ENCODE results near the gene VPS37B. TPM values are rescaled to one million over a fixed set of nuclear protein-coding genes. Genes with fewer than 3 reads are reported as not detected.

Gene VPS37B
- total and polyA plus RNA-seq, 10 of the 15 experiments (the other 5 are each of a cell fraction or from before 2014, with no cell fraction given), result 0.66 to 68.6 (median 39.6) TPM

DNA sequence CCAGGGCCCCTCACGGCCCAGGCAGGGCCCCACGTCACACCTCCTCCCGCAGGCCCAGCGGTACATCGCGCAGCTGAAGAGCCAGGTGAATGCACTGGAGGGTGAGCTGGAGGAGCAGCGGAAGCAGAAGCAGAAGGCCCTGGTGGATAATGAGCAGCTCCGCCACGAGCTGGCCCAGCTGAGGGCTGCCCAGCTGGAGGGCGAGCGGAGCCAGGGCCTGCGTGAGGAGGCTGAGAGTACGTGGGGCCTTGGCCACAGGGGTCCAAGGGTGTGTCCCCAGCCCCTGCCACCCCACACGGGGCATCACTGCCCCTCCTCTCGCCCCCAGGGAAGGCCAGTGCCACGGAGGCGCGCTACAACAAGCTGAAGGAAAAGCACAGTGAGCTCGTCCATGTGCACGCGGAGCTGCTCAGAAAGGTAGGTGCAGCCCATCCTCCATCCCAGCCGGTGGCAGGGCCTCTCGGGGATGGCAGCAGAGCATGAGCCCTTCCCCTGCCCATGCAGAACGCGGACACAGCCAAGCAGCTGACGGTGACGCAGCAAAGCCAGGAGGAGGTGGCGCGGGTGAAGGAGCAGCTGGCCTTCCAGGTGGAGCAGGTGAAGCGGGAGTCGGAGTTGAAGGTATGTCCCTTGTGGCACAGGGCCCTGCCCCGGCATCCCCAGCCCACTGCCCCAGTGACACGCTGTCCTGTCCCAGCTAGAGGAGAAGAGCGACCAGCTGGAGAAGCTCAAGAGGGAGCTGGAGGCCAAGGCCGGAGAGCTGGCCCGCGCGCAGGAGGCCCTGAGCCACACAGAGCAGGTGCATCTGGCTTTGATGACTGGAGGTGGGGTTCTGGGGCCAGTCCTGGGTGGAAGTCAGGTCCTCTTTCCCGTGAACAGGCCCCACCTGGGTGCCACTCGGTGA is 39.7 kb downstream of the VPS37B start:
- Histone ChIP-seq H3K4me1 (ENCODE audit: control insufficient read depth, insufficient read depth, low read length) (no peaks in the 10 kb centered on the region), H3K9me3 (replicated peaks; ENCODE audit: control insufficient read depth, insufficient read depth, low read length) (no peaks in the 10 kb centered on the region), H3K9ac (ENCODE audit: control insufficient read depth, insufficient read depth, low read length) (no peak overlapping the region), H3K79me2 (ENCODE audit: control insufficient read depth, insufficient read depth, low read length) (no peaks in the 10 kb centered on the region), H2AFZ (ENCODE audit: control insufficient read depth, low read depth, low read length) (no peak overlapping the region), H3K4me3 (no peak overlapping the region), H4K20me1 (ENCODE audit: control insufficient read depth, insufficient read depth) (no peaks in the 10 kb centered on the region), H3K4me2 (ENCODE audit: control insufficient read depth, insufficient read depth) (no peak overlapping the region), H3K36me3 (ENCODE audit: control insufficient read depth in 2 of 2, insufficient read depth in 2 of 2, low read length in 1 of 2) (peaks cover 0 to 5% of the 10 kb centered on the region in 2 experiments; a peak in 2 of 4 replicates), H3K27me3 (replicated peaks in 1 of 2; ENCODE audit: control insufficient read depth in 2 of 2, insufficient read depth in 2 of 2, low read length in 1 of 2) (no peaks in the 10 kb centered on the region; a peak in 1 of 4 replicates), H3K27ac (ENCODE audit: control insufficient read depth, insufficient read depth) (no peak overlapping the region)
- FAIRE-seq (no peak), DNase-seq (ENCODE audit: low read depth, low spot score) (no peak), ATAC-seq (no peak)
- no TSS peak for BruUV-seq (replicated peaks)
- in situ Hi-C loops (cut with MboI) (loop anchor here (5.0 to 25.0 kb wide), 2 partner anchors 96 to 381 kb away; partner anchors contain the start of genes MPHOSPH9 and MTRFR), intact Hi-C loops (cut with micrococcal nuclease; ENCODE audit: unreplicated experiment) (no loop called here)
- POLR2A ChIA-PET, result no interaction called here
- TF ChIP-seq SPI1 (IDR thresholded peaks at IDR 0.05; ENCODE audit: borderline replicate concordance, insufficient read depth, low read depth, low read length), result no peak
- SMC1A ChIA-PET (ENCODE audit: uncharacterized antibody, unreplicated experiment), result interaction anchor here (0.8 kb wide), 1 partner anchor 62 kb away, joined by 3 read pairs; no protein-coding TSS in a partner anchor
- CTCF ChIA-PET, result interaction anchor here (2.0 to 7.4 kb wide), 2 partner anchors 63 to 97 kb away, joined by 8 to 127 read pairs; no protein-coding TSS in a partner anchor
- WGBS (ENCODE audit: insufficient coverage, insufficient replicate concordance, low lambda C conversion rate, missing lambda C conversion rate), result 84% methylated on average over 35 of the region's 40 CpGs
- RAD21 ChIA-PET (ENCODE audit: unreplicated experiment), result interaction anchor here (0.7 to 6.9 kb wide), 3 partner anchors 62 to 98 kb away, joined by 3 to 72 read pairs (median 5); no protein-coding TSS in a partner anchor

- DNase-seq (ENCODE audit: low read depth, low spot score), result no peak
- no peaks in the 10 kb centered on the region for H3K79me2 ChIP-seq (ENCODE audit: control insufficient read depth, insufficient read depth, low read length)
- RAD21 ChIA-PET (ENCODE audit: unreplicated experiment), result interaction anchor here (1.0 to 6.9 kb wide), 2 partner anchors 61 to 99 kb away, joined by 5 to 72 read pairs; no protein-coding TSS in a partner anchor
- H2AFZ ChIP-seq (ENCODE audit: control insufficient read depth, low read depth, low read length), result no peak overlapping the region
- SMC1A ChIA-PET (ENCODE audit: uncharacterized antibody, unreplicated experiment), result no interaction called here
- H3K9me3 ChIP-seq (replicated peaks; ENCODE audit: control insufficient read depth, insufficient read depth, low read length), result no peaks in the 10 kb centered on the region
- POLR2A ChIA-PET, result no interaction called here
- no peak overlapping the region for H3K27ac ChIP-seq (ENCODE audit: control insufficient read depth, insufficient read depth)
- no peak overlapping the region for H3K4me2 ChIP-seq (ENCODE audit: control insufficient read depth, insufficient read depth)
- no peak for FAIRE-seq
- CTCF ChIA-PET, result interaction anchor here (2.0 to 7.4 kb wide), 2 partner anchors 62 to 98 kb away, joined by 8 to 127 read pairs; no protein-coding TSS in a partner anchor
- in situ Hi-C loops (cut with MboI), result loop anchor here (5.0 to 25.0 kb wide), 2 partner anchors 97 to 382 kb away; partner anchors contain the start of genes MPHOSPH9 and MTRFR
- H3K4me3 ChIP-seq, result no peak overlapping the region
- ATAC-seq, result no peak
- peaks cover 0 to 5% of the 10 kb centered on the region in 2 experiments; a peak in 2 of 4 replicates for H3K36me3 ChIP-seq (ENCODE audit: control insufficient read depth in 2 of 2, insufficient read depth in 2 of 2, low read length in 1 of 2)
- H4K20me1 ChIP-seq (ENCODE audit: control insufficient read depth, insufficient read depth), result no peaks in the 10 kb centered on the region
- H3K9ac ChIP-seq (ENCODE audit: control insufficient read depth, insufficient read depth, low read length), result no peak overlapping the region
- no peaks in the 10 kb centered on the region for H3K4me1 ChIP-seq (ENCODE audit: control insufficient read depth, insufficient read depth, low read length)
- WGBS (ENCODE audit: insufficient coverage, insufficient replicate concordance, low lambda C conversion rate, missing lambda C conversion rate), result 68% methylated on average over 24 of the region's 24 CpGs
- BruUV-seq (replicated peaks), result no TSS peak
- no peaks in the 10 kb centered on the region; a peak in 1 of 4 replicates for H3K27me3 ChIP-seq (replicated peaks in 1 of 2; ENCODE audit: control insufficient read depth in 2 of 2, insufficient read depth in 2 of 2, low read length in 1 of 2)
- intact Hi-C loops (cut with micrococcal nuclease; ENCODE audit: unreplicated experiment), result no loop called here
- TF ChIP-seq YBX1 (IDR thresholded peaks at IDR 0.05) (no peak), CBX3 (IDR thresholded peaks at IDR 0.05; ENCODE audit: borderline replicate concordance, low read depth) (no peak), BRCA1 (IDR thresholded peaks at IDR 0.05; ENCODE audit: low read depth, low read length) (no peak), SREBF2 (IDR thresholded peaks at IDR 0.05; ENCODE audit: low read length) (no peak), ZZZ3 (IDR thresholded peaks at IDR 0.05; ENCODE audit: control insufficient read depth, insufficient read length, low read depth) (no peak), FOXK2 (IDR thresholded peaks at IDR 0.05) (no peak)
- TF ChIP-seq, protein P1, sequence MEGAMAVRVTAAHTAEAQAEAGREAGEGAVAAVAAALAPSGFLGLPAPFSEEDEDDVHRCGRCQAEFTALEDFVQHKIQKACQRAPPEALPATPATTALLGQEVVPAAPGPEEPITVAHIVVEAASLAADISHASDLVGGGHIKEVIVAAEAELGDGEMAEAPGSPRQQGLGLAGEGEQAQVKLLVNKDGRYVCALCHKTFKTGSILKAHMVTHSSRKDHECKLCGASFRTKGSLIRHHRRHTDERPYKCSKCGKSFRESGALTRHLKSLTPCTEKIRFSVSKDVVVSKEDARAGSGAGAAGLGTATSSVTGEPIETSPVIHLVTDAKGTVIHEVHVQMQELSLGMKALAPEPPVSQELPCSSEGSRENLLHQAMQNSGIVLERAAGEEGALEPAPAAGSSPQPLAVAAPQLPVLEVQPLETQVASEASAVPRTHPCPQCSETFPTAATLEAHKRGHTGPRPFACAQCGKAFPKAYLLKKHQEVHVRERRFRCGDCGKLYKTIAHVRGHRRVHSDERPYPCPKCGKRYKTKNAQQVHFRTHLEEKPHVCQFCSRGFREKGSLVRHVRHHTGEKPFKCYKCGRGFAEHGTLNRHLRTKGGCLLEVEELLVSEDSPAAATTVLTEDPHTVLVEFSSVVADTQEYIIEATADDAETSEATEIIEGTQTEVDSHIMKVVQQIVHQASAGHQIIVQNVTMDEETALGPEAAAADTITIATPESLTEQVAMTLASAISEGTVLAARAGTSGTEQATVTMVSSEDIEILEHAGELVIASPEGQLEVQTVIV (IDR thresholded peaks at IDR 0.05; ENCODE audit: borderline replicate concordance, partially characterized antibody), result no peak
These were observed 40.7 kb downstream of the VPS37B start for GRCh38 chr12:122855071-122855829.

Data from GM12878 (cell line).